SU-DHL-6 (cell line): ENCODE data around the gene FBN1.

ENCODE experiments used
- CTCF ChIP-seq: fragments of 200-600 bp; sonication (generic); IDR thresholded peaks from one replicate; pipeline ENCODE4 v1.5.1; 2017; ENCODE audit warnings: antibody characterized with exemption, mild to moderate bottlenecking, low read length, moderate library complexity; ENCODE audit not compliant: insufficient read depth, poor library complexity, severe bottlenecking
- EZH2phosphoT487 ChIP-seq: fragments of 200-600 bp; sonication (generic), shearing (Covaris generic); conservative IDR thresholded peaks from 2 replicates; pipeline ENCODE4 v1.6.1; 2018; ENCODE audit warnings: mild to moderate bottlenecking, antibody characterized with exemption, low read length, moderate library complexity, mixed read lengths

GRCh38 chr15:48416301-48416700, 229.2 kb downstream of the FBN1 start:
- no peak for TF ChIP-seq CTCF
- no peak for TF ChIP-seq EZH2phosphoT487
